Measurements from ENCODE around the gene SOX2. TPM values are rescaled to one million over a fixed set of nuclear protein-coding genes. Genes with fewer than 3 reads are reported as not detected.
A peak's percentile ranks its signal among the peaks of the same experiment; 100 is the strongest.

SOX2 gene
- total RNA-seq, 1 experiment from 2014 or later: 307 TPM

- Histone ChIP-seq H2BK20ac (ENCODE audit: low read depth, low read length, poor library complexity, severe bottlenecking) (no peak overlapping the region), H4K91ac (ENCODE audit: insufficient read length, low read depth, low read length) (no peak overlapping the region), H3K4me2 (ENCODE audit: insufficient read depth, insufficient read length, low read length) (peak overlapping the region; percentile 100), H2BK12ac (ENCODE audit: insufficient read length, low read depth, low read length) (no peak overlapping the region), H3K27me3 (ENCODE audit: insufficient read depth, low read length) (peaks cover 12% of the 10 kb centered on the region; the same call in 1 of the 2 replicates), H2AFZ (ENCODE audit: low read length) (no peak overlapping the region), H3K9ac (ENCODE audit: extremely low read depth, insufficient read length, low read length) (no peak overlapping the region), H2BK5ac (ENCODE audit: insufficient read length, low read length) (no peak overlapping the region), H3K23ac (ENCODE audit: insufficient read length, low read depth, low read length) (no peak overlapping the region), H2BK120ac (ENCODE audit: low read depth, low read length, poor library complexity, severe bottlenecking) (no peak overlapping the region), H3K56ac (ENCODE audit: insufficient read length, low read depth, low read length) (no peak overlapping the region), H3K27ac (ENCODE audit: insufficient read length, low read depth, low read length) (no peak overlapping the region), H3K79me2 (ENCODE audit: insufficient read depth, low read length) (no peaks in the 10 kb centered on the region), H3K9me3 (ENCODE audit: control insufficient read depth, low read depth, low read length) (no peaks in the 10 kb centered on the region), H2BK15ac (ENCODE audit: low read depth, low read length) (no peak overlapping the region), H3K18ac (ENCODE audit: insufficient read length, low read depth, low read length) (no peak overlapping the region), H3K4me1 (ENCODE audit: insufficient read depth, low read length) (peaks cover 6% of the 10 kb centered on the region; the same call in 1 of the 2 replicates), H4K20me1 (ENCODE audit: control insufficient read depth, insufficient read depth, insufficient read length) (no peaks in the 10 kb centered on the region), H3K79me1 (ENCODE audit: insufficient read depth, low read depth, low read length, poor library complexity, severe bottlenecking) (no peaks in the 10 kb centered on the region), H3T11ph (ENCODE audit: low read length) (no peak overlapping the region), H3K23me2 (ENCODE audit: insufficient read length, low read depth, low read length, poor library complexity, severe bottlenecking) (peaks cover 28% of the 10 kb centered on the region), H4K5ac (ENCODE audit: insufficient read length, low read depth, low read length) (no peak overlapping the region), H2AK5ac (ENCODE audit: insufficient read length, low read length) (no peak overlapping the region), H3K14ac (ENCODE audit: insufficient read depth, low read length) (no peak overlapping the region), H3K4ac (ENCODE audit: low read depth, low read length) (no peak overlapping the region), H4K8ac (replicated peaks; ENCODE audit: insufficient read length, low read depth, low read length) (no peak overlapping the region)
- Mint-ChIP-seq H3K27ac (peak overlapping the region in 2 of 3 experiments; percentile 7 to 8; a peak in 2 of 7 replicates), H3K9me3 (no peaks in the 10 kb centered on the region; a peak in 1 of 5 replicates), H3K27me3 (ENCODE audit: low read depth) (no peaks in the 10 kb centered on the region), H3K4me3 (peak overlapping the region in 1 of 2 experiments; percentile 83; a peak in 3 of 5 replicates), H3K4me1 (peaks cover 46 to 66% of the 10 kb centered on the region in 2 experiments), H3K36me3 (ENCODE audit: insufficient read depth in 1 of 3, low read depth in 3 of 3) (no peaks in the 10 kb centered on the region)
- TF ChIP-seq CTCF (conservative IDR thresholded peaks at IDR 0.05): no peak
- no peak for DNase-seq
- WGBS (ENCODE audit: extremely low coverage, insufficient read length, low lambda C conversion rate): no CpG with 5 or more reads among the region's 11 CpGs
These were observed 15.0 kb upstream of the SOX2 start for GRCh38 chr3:181696626-181697230.

Data from H9 (cell line).